ENCODE results near the gene LRP1B.

Gene LRP1B

DNA sequence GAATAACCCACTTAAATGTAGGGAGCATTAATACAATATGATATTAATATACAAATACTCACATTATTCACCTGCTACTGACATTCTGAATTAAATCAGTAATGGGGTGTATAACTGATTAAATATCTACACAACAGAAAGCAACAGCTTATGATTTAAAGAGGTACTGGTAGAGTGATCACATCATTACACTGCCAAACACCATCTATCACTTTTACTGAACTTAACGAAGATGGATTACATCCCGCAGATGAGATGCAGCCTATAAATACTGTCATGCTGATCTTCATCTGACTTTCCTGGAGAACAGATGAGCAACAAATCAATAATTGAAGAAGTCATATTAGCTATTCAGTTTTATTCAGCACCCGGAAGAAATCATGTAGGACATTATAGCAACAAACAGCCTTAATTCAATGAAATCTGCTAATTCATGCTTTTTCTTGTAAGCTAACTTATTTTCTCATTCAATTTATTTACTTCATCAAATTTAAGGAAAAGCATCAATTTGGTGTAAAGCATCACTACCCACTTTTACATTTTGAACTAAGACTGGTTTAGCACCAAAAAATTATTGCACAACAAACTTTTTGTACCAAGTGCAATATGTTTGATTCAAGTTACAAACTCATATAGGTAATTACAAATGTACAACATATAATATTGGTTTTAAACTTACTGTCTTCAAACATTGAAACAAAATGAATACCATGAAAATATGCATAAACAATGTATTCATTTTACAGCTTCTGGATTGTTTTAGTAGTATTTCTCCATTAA is 1509.0 kb downstream of the LRP1B start:
- no peak overlapping the region for H3K9ac ChIP-seq (ENCODE audit: low read depth, low read length)
- no peaks in the 10 kb centered on the region for H3K9me3 ChIP-seq (ENCODE audit: insufficient read depth, low read depth, low read length)

GRCh38 chr2:140604788-140605187 is 1526.0 kb downstream of the LRP1B start:
- WGBS: 95% methylated on average over 3 of the region's 3 CpGs
- H3K9me3 ChIP-seq (ENCODE audit: insufficient read depth, low read depth, low read length): no peaks in the 10 kb centered on the region
- H3K9ac ChIP-seq (ENCODE audit: low read depth, low read length): no peak overlapping the region
- H3K27me3 ChIP-seq (ENCODE audit: insufficient read depth, low read length): no peaks in the 10 kb centered on the region
- no peak overlapping the region for H3K27ac ChIP-seq (ENCODE audit: low read depth, low read length)
- no peak overlapping the region for H3K4me3 ChIP-seq (ENCODE audit: low read length)
- H3K36me3 ChIP-seq (ENCODE audit: insufficient read depth, low read length): no peaks in the 10 kb centered on the region
- no peaks in the 10 kb centered on the region for H3K4me1 ChIP-seq (ENCODE audit: insufficient read depth, low read length)

More for the DNA sequence above, 1509.0 kb downstream of the LRP1B start:
- H3K27me3 ChIP-seq (ENCODE audit: insufficient read depth, low read length): no peaks in the 10 kb centered on the region
- no peak overlapping the region for H3K4me3 ChIP-seq (ENCODE audit: low read length)
- no peaks in the 10 kb centered on the region for H3K36me3 ChIP-seq (ENCODE audit: insufficient read depth, low read length)
- H3K27ac ChIP-seq (ENCODE audit: low read depth, low read length): no peak overlapping the region
- WGBS: 96% methylated on average over 3 of the region's 3 CpGs
- no peaks in the 10 kb centered on the region for H3K4me1 ChIP-seq (ENCODE audit: insufficient read depth, low read length)

DNA sequence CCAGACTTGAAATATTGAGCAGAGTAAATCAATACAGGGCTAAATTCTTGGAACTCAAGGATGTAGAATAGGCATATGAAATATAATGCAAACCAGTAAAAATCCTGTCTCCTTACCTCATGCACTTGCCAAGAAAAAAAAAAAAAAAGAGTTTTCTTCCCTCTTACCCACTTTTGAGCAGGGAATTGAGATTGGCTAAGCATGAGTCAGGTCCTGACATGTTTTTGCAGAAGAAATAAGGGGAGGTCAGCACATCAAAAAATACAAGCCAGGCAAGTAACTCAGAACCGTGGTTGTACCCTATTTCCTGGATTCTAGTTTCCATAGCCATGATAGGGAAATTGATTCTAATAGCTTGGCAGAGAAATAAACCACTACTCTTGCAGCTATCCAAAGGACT is 1526.7 kb downstream of the LRP1B start:
- H3K27me3 ChIP-seq (ENCODE audit: insufficient read depth, low read length): no peaks in the 10 kb centered on the region
- WGBS: 64% methylated on average over 1 of the region's 1 CpG
- no peaks in the 10 kb centered on the region for H3K9me3 ChIP-seq (ENCODE audit: insufficient read depth, low read depth, low read length)

GRCh38 chr2:140603416-140603815 is 1527.4 kb downstream of the LRP1B start:
- no peaks in the 10 kb centered on the region for H3K9me3 ChIP-seq (ENCODE audit: insufficient read depth, low read depth, low read length)
- H3K27me3 ChIP-seq (ENCODE audit: insufficient read depth, low read length): no peaks in the 10 kb centered on the region
- H3K9ac ChIP-seq (ENCODE audit: low read depth, low read length): no peak overlapping the region
- H3K4me3 ChIP-seq (ENCODE audit: low read length): no peak overlapping the region
- no peak overlapping the region for H3K27ac ChIP-seq (ENCODE audit: low read depth, low read length)
- no peaks in the 10 kb centered on the region for H3K4me1 ChIP-seq (ENCODE audit: insufficient read depth, low read length)
- H3K36me3 ChIP-seq (ENCODE audit: insufficient read depth, low read length): no peaks in the 10 kb centered on the region
- 94% methylated on average over 3 of the region's 4 CpGs for WGBS

More for the DNA sequence above, 1526.7 kb downstream of the LRP1B start:
- Histone ChIP-seq H3K9ac (ENCODE audit: low read depth, low read length) (no peak overlapping the region), H3K4me3 (ENCODE audit: low read length) (no peak overlapping the region), H3K36me3 (ENCODE audit: insufficient read depth, low read length) (no peaks in the 10 kb centered on the region), H3K4me1 (ENCODE audit: insufficient read depth, low read length) (no peaks in the 10 kb centered on the region), H3K27ac (ENCODE audit: low read depth, low read length) (no peak overlapping the region)

GRCh38 chr2:140601801-140602200 is 1529.0 kb downstream of the LRP1B start:
- Histone ChIP-seq H3K27ac (ENCODE audit: low read depth, low read length) (no peak overlapping the region), H3K27me3 (ENCODE audit: insufficient read depth, low read length) (no peaks in the 10 kb centered on the region), H3K9me3 (ENCODE audit: insufficient read depth, low read depth, low read length) (no peaks in the 10 kb centered on the region), H3K4me1 (ENCODE audit: insufficient read depth, low read length) (no peaks in the 10 kb centered on the region), H3K9ac (ENCODE audit: low read depth, low read length) (no peak overlapping the region), H3K4me3 (ENCODE audit: low read length) (no peak overlapping the region), H3K36me3 (ENCODE audit: insufficient read depth, low read length) (no peaks in the 10 kb centered on the region)
- 85% methylated on average over 2 of the region's 3 CpGs for WGBS

DNA sequence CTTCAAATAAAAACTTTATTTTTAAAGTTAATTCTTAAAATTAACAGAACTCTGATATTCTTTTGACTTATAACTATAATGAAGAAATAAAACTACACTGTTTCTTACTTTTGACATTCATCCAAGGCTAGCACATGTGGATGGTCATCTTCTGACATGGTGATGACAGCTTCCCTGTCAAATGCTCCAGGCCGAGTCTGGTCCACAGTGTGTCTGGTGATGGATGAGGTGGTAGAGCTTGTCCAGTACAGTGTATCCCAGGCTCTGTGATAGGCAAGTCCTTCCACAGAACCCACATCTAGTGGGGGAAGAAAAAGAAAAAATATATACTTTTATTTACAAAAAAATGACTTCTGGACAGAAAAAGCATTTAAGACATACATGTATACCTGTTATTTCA is 1529.5 kb downstream of the LRP1B start:
- Histone ChIP-seq H3K4me3 (ENCODE audit: low read length) (no peak overlapping the region), H3K27me3 (ENCODE audit: insufficient read depth, low read length) (no peaks in the 10 kb centered on the region), H3K9me3 (ENCODE audit: insufficient read depth, low read depth, low read length) (no peaks in the 10 kb centered on the region), H3K36me3 (ENCODE audit: insufficient read depth, low read length) (no peaks in the 10 kb centered on the region), H3K4me1 (ENCODE audit: insufficient read depth, low read length) (no peaks in the 10 kb centered on the region), H3K9ac (ENCODE audit: low read depth, low read length) (no peak overlapping the region), H3K27ac (ENCODE audit: low read depth, low read length) (no peak overlapping the region)
- WGBS: 100% methylated on average over 1 of the region's 1 CpG

DNA sequence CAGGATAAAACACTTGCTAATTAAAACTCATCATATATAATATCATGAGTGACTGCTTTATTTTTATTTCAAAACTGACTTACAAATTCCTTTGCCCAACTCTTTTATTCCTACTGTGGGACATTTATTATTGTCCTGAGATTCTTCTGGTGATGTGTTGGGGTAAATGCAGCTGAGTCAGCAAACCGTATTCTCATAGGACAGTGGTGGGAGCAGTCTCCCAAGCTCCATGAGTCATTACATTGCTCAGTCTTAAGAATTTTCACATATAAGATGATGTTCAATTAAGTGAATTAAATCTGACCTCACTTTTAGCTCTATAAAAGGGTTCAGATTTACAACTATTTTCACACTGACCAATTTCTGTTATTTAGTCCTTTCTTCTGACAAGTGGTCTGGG is 1530.7 kb downstream of the LRP1B start:
- Histone ChIP-seq H3K27ac (ENCODE audit: low read depth, low read length) (no peak overlapping the region), H3K4me1 (ENCODE audit: insufficient read depth, low read length) (no peaks in the 10 kb centered on the region), H3K9ac (ENCODE audit: low read depth, low read length) (no peak overlapping the region), H3K36me3 (ENCODE audit: insufficient read depth, low read length) (no peaks in the 10 kb centered on the region), H3K9me3 (ENCODE audit: insufficient read depth, low read depth, low read length) (no peaks in the 10 kb centered on the region), H3K27me3 (ENCODE audit: insufficient read depth, low read length) (no peaks in the 10 kb centered on the region), H3K4me3 (ENCODE audit: low read length) (no peak overlapping the region)
- WGBS: no CpG with 5 or more reads among the region's 1 CpG

DNA sequence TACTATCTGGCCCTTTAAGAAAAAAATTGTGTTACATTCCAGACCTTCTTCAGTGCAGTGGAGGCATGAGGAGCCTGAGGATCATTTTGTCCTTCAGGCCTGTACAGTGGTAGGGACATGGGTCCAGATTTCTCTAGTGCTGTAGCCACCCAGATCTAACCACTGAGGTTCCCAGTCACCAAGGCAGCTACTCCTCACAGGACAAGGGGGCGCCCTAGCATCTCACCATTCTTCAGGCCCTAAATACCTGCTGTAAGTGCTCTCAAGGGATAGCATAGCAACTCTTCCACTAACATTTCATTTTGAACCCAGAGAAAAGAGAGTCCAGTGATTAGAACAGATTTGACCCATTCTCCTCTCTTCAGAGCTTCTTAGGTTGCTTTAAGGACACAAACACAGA is 1533.0 kb downstream of the LRP1B start:
- Histone ChIP-seq H3K4me1 (ENCODE audit: insufficient read depth, low read length) (no peaks in the 10 kb centered on the region), H3K27ac (ENCODE audit: low read depth, low read length) (no peak overlapping the region), H3K27me3 (ENCODE audit: insufficient read depth, low read length) (no peaks in the 10 kb centered on the region), H3K9me3 (ENCODE audit: insufficient read depth, low read depth, low read length) (no peaks in the 10 kb centered on the region), H3K9ac (ENCODE audit: low read depth, low read length) (no peak overlapping the region), H3K36me3 (ENCODE audit: insufficient read depth, low read length) (no peaks in the 10 kb centered on the region), H3K4me3 (ENCODE audit: low read length) (no peak overlapping the region)
- WGBS: 79% methylated on average over 1 of the region's 1 CpG

GRCh38 chr2:140597205-140597604 is 1533.6 kb downstream of the LRP1B start:
- H3K27me3 ChIP-seq (ENCODE audit: insufficient read depth, low read length): no peaks in the 10 kb centered on the region
- WGBS: no CpG with 5 or more reads among the region's 1 CpG
- no peaks in the 10 kb centered on the region for H3K36me3 ChIP-seq (ENCODE audit: insufficient read depth, low read length)
- no peaks in the 10 kb centered on the region for H3K9me3 ChIP-seq (ENCODE audit: insufficient read depth, low read depth, low read length)
- no peaks in the 10 kb centered on the region for H3K4me1 ChIP-seq (ENCODE audit: insufficient read depth, low read length)
- H3K4me3 ChIP-seq (ENCODE audit: low read length): no peak overlapping the region
- H3K9ac ChIP-seq (ENCODE audit: low read depth, low read length): no peak overlapping the region
- no peak overlapping the region for H3K27ac ChIP-seq (ENCODE audit: low read depth, low read length)

DNA sequence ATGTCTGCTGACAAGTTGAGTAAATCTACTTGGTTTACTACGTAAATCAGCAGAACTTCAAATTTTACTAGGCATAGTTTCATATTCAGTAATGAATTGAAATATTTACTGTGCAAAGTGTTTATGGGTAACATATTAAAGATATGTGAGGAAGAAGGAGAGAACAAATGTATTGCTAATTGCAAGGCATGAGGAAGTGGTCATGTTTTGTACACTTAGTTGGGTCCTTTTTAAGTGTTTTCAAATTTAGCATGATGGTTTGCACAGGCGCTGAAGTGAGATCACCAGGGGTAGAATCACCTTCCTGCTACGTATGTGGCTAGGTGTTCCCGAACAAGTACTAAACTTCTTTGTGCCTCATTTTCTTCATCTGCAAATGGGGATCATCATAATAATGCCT is 1534.4 kb downstream of the LRP1B start:
- WGBS: 84% methylated on average over 4 of the region's 4 CpGs
- H3K4me3 ChIP-seq (ENCODE audit: low read length): no peak overlapping the region
- H3K9ac ChIP-seq (ENCODE audit: low read depth, low read length): no peak overlapping the region

DNA sequence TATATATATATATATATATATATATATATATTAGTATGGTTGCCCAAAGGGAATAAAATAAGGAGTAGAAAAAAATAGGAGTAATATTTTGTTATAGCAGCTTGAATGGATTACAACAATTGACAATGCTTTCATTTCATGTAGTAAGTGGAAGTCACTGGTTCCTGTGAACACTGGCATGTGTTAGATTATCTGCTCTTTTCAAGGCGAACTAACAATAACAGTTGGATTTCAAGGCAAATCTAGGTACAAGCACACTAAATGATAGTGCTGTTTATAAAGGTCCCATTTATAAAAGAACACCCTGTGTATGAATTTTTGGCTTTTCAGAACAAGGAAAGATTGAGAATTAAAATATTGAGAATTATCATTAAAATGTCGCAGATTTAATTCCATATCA is 1535.7 kb downstream of the LRP1B start:
- H3K27me3 ChIP-seq (ENCODE audit: insufficient read depth, low read length): no peaks in the 10 kb centered on the region
- no peak overlapping the region for H3K4me3 ChIP-seq (ENCODE audit: low read length)
- no peaks in the 10 kb centered on the region for H3K36me3 ChIP-seq (ENCODE audit: insufficient read depth, low read length)
- no peaks in the 10 kb centered on the region for H3K9me3 ChIP-seq (ENCODE audit: insufficient read depth, low read depth, low read length)
- no peaks in the 10 kb centered on the region for H3K4me1 ChIP-seq (ENCODE audit: insufficient read depth, low read length)
- no peak overlapping the region for H3K9ac ChIP-seq (ENCODE audit: low read depth, low read length)
- H3K27ac ChIP-seq (ENCODE audit: low read depth, low read length): no peak overlapping the region
- 100% methylated on average over 1 of the region's 2 CpGs for WGBS

More for the DNA sequence above, 1534.4 kb downstream of the LRP1B start:
- no peak overlapping the region for H3K27ac ChIP-seq (ENCODE audit: low read depth, low read length)
- no peaks in the 10 kb centered on the region for H3K4me1 ChIP-seq (ENCODE audit: insufficient read depth, low read length)
- no peaks in the 10 kb centered on the region for H3K9me3 ChIP-seq (ENCODE audit: insufficient read depth, low read depth, low read length)
- H3K27me3 ChIP-seq (ENCODE audit: insufficient read depth, low read length): no peaks in the 10 kb centered on the region
- no peaks in the 10 kb centered on the region for H3K36me3 ChIP-seq (ENCODE audit: insufficient read depth, low read length)

- Histone ChIP-seq H3K27ac (ENCODE audit: low read depth, low read length) (no peak overlapping the region), H3K4me3 (ENCODE audit: low read length) (no peak overlapping the region)
Observed at GRCh38 chr2:140593132-140593531, 1537.7 kb downstream of the LRP1B start.

More at GRCh38 chr2:140593132-140593531, 1537.7 kb downstream of the LRP1B start:
- Histone ChIP-seq H3K9ac (ENCODE audit: low read depth, low read length) (no peak overlapping the region), H3K4me1 (ENCODE audit: insufficient read depth, low read length) (no peaks in the 10 kb centered on the region), H3K36me3 (ENCODE audit: insufficient read depth, low read length) (no peaks in the 10 kb centered on the region), H3K27me3 (ENCODE audit: insufficient read depth, low read length) (no peaks in the 10 kb centered on the region), H3K9me3 (ENCODE audit: insufficient read depth, low read depth, low read length) (no peaks in the 10 kb centered on the region)
- WGBS: no CpG with 5 or more reads among the region's 1 CpG

All from HUES64 (cell line).